Gastroesophageal sphincter (tissue), 4 donors: ENCODE measurements around the gene P2RY11. TPM values are rescaled to one million over a fixed set of nuclear protein-coding genes. Genes with fewer than 3 reads are reported as not detected.

ENCODE experiments used
- ATAC-seq: fragments of 150-250 bp; one replicate; pipeline ENCODE4 v1.9.1; 2016; ENCODE audit warnings: mild to moderate bottlenecking, moderate library complexity
- H3K27ac ChIP-seq, 4 donors: fragments of 200-600 bp; sonication (generic) in 3 of 4; 1 replicate in 3 of 4; 2 replicates in 1 of 4; pipeline ENCODE4 v1.5.1; 2016 to 2019
- H3K27me3 ChIP-seq: fragments of 200-600 bp; sonication (generic); one replicate; pipeline ENCODE4 v1.5.1; 2019
- H3K36me3 ChIP-seq, 2 donors: fragments of 200-600 bp; sonication (generic); one replicate each; pipeline ENCODE4 v1.5.1; 2019; ENCODE audit warnings: control low read depth in 1 of 2
- H3K4me1 ChIP-seq, 3 donors: fragments of 200-600 bp; sonication (generic); 1 replicate in 2 of 3; 2 replicates in 1 of 3; pipeline ENCODE4 v1.5.1; 2016 to 2019; ENCODE audit warnings: control low read depth in 2 of 3
- H3K4me3 ChIP-seq, 2 donors: fragments of 200-600 bp; sonication (generic); one replicate each; pipeline ENCODE4 v1.5.1; 2019; ENCODE audit warnings: mild to moderate bottlenecking in 1 of 2, moderate library complexity in 1 of 2
- H3K9me3 ChIP-seq, 3 donors: fragments of 200-600 bp; sonication (generic); one replicate each; pipeline ENCODE4 v1.5.1; 2017 to 2019; ENCODE audit warnings: control low read depth in 2 of 3
- CTCF ChIP-seq, 4 experiments: fragments of 200-600 bp in 2 of 4; fragments of 450-650 bp in 2 of 4; sonication (generic) in 1 of 4; IDR thresholded peaks; one replicate each; pipeline ENCODE4 v1.5.1; 2017 to 2019; ENCODE audit warnings: antibody characterized with exemption in 4 of 4, mild to moderate bottlenecking in 2 of 4, moderate library complexity in 2 of 4
- EP300 ChIP-seq: sonication (generic); formaldehyde crosslinking; IDR thresholded peaks from one replicate; pipeline ENCODE4 v1.6.1; 2017; ENCODE audit warnings: antibody characterized with exemption, mild to moderate bottlenecking
- POLR2A ChIP-seq, 2 donors: fragments of 450-650 bp; IDR thresholded peaks; one replicate each; pipeline ENCODE4 v1.6.1; 2017; ENCODE audit warnings: antibody characterized with exemption in 2 of 2, mild to moderate bottlenecking in 2 of 2, moderate library complexity in 1 of 2
- POLR2AphosphoS5 ChIP-seq: sonication (generic); formaldehyde crosslinking; IDR thresholded peaks from one replicate; pipeline ENCODE4 v1.6.1; 2017; ENCODE audit warnings: antibody characterized with exemption
- WGBS, 2 donors: methylation state at CpG; one replicate each; pipeline ENCODE4 v1.1.5; 2018; ENCODE audit warnings: low coverage in 1 of 2; 5-methylcytosine and 5-hydroxymethylcytosine counted together
- total RNA-seq, 4 donors: library from RNA; depleted of rRNA; stranded (reverse); fragments of >200 nt; gene quantifications; one replicate each; pipeline ENCODE4 v1.1.0, GENCODE V29; 2016

P2RY11 gene
- total RNA-seq, 4 donors from 2014 or later = 0.96 to 15.7 (median 5.3) TPM

DNA sequence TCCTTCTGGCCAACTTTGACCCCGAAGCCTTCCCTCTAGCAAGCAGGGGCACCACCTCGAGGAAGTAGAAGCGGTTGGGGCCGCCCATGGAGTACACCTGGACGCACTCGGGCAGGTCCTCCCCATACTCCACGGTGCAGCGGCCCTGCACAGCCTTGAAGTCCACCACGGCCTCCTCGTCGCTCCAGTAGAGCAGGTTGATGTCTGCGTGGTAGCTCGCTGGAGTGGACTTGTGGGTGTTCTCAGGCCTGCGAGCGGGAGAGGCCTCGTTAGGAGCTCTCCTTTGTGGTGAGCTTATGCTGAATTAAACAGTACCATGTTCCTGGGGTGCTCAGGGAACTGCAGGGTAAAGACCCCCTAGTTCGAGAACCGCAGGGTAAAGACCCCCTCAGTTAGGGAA, 30.5 kb downstream of the P2RY11 start:
- Histone ChIP-seq H3K4me1 (no peaks in the 10 kb centered on the region), H3K27me3 (no peaks in the 10 kb centered on the region), H3K27ac (no peak overlapping the region), H3K9me3 (no peaks in the 10 kb centered on the region), H3K4me3 (no peak overlapping the region), H3K36me3 (peaks cover 0 to 100% of the 10 kb centered on the region in 2 donors)
- ATAC-seq = no peak
- WGBS, 2 donors = no CpG with 5 or more reads among the region's 18 CpGs
- TF ChIP-seq CTCF (IDR thresholded peaks at IDR 0.05) (no peak), POLR2A (IDR thresholded peaks at IDR 0.05) (no peak), EP300 (no peak), POLR2AphosphoS5 (no peak)

GRCh38 chr19:10142701-10143375, 31.3 kb downstream of the P2RY11 start:
- Histone ChIP-seq H3K27me3 (no peaks in the 10 kb centered on the region), H3K36me3 (peaks cover 0 to 100% of the 10 kb centered on the region in 2 donors), H3K9me3 (no peaks in the 10 kb centered on the region), H3K27ac (no peak overlapping the region), H3K4me3 (no peak overlapping the region), H3K4me1 (no peaks in the 10 kb centered on the region)
- 90 to 93% methylated on average over 8 to 9 of the region's 15 CpGs for WGBS, 2 donors
- ATAC-seq = no peak
- no peak for TF ChIP-seq POLR2AphosphoS5

DNA sequence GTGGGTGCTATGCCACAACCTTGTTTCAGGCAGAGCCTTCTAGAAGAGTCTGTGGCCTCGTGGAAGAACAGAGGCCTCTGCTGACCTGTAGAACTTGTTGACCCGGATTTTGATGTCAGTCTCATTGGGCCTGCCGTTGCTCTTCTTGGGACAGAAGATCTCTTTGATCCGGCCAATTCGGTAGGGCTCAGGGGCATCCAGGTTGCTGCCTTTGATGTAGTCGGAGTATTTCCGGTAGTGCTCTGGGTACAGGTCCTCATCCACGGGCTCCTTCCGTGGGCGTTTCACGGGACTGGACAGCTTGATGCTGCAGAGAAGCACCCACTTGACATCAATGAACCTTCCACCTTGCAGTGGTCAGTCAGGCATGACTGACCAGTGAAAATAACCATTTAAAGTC, 32.2 kb downstream of the P2RY11 start:
- no peak for ATAC-seq
- no peak overlapping the region for H3K4me3 ChIP-seq
- H3K36me3 ChIP-seq = peaks cover 0 to 100% of the 10 kb centered on the region in 2 donors
- TF ChIP-seq POLR2AphosphoS5 = no peak
- TF ChIP-seq CTCF (IDR thresholded peaks at IDR 0.05) = no peak
- no peak for TF ChIP-seq EP300
- no peak for TF ChIP-seq POLR2A (IDR thresholded peaks at IDR 0.05)
- no peaks in the 10 kb centered on the region for H3K9me3 ChIP-seq
- no peaks in the 10 kb centered on the region for H3K4me1 ChIP-seq
- 76 to 100% methylated on average over 4 of the region's 11 CpGs for WGBS, 2 donors
- H3K27ac ChIP-seq = no peak overlapping the region
- H3K27me3 ChIP-seq = no peaks in the 10 kb centered on the region

- WGBS, 2 donors = no CpG with 5 or more reads among the region's 10 CpGs
- no peak for ATAC-seq
- H3K27ac ChIP-seq = no peak overlapping the region
- no peaks in the 10 kb centered on the region for H3K27me3 ChIP-seq
- H3K4me3 ChIP-seq = no peak overlapping the region
- TF ChIP-seq EP300 (no peak), POLR2AphosphoS5 (no peak), CTCF (IDR thresholded peaks at IDR 0.05) (no peak), POLR2A (IDR thresholded peaks at IDR 0.05) (no peak)
- no peaks in the 10 kb centered on the region for H3K9me3 ChIP-seq
- H3K36me3 ChIP-seq = peaks cover 0 to 100% of the 10 kb centered on the region in 2 donors
- no peaks in the 10 kb centered on the region for H3K4me1 ChIP-seq
Observed at GRCh38 chr19:10144361-10144760, 32.9 kb downstream of the P2RY11 start.

GRCh38 chr19:10145031-10145430, 33.5 kb downstream of the P2RY11 start:
- H3K9me3 ChIP-seq = no peaks in the 10 kb centered on the region
- no peak overlapping the region for H3K27ac ChIP-seq
- H3K4me3 ChIP-seq = no peak overlapping the region
- no peaks in the 10 kb centered on the region for H3K27me3 ChIP-seq
- H3K4me1 ChIP-seq = no peaks in the 10 kb centered on the region
- TF ChIP-seq POLR2A (IDR thresholded peaks at IDR 0.05) (no peak), CTCF (IDR thresholded peaks at IDR 0.05) (no peak), EP300 (no peak), POLR2AphosphoS5 (no peak)
- H3K36me3 ChIP-seq = peaks cover 0 to 100% of the 10 kb centered on the region in 2 donors
- 89% methylated on average over 3 of the region's 10 CpGs; no CpG with 5 or more reads in 1 of the 2 donors for WGBS, 2 donors
- no peak for ATAC-seq
